ENCODE data around the gene P3H2.
A peak's percentile ranks its signal among the peaks of the same experiment; 100 is the strongest.

Gene P3H2

GRCh38 chr3:190044974-190045373 lies 75.7 kb downstream of the P3H2 start:
- DNase-seq = no peak

- no peak for DNase-seq
These were observed 76.6 kb downstream of the P3H2 start for GRCh38 chr3:190044142-190044541.

GRCh38 chr3:190043741-190044140 lies 77.0 kb downstream of the P3H2 start:
- DNase-seq = no peak

- DNase-seq = no peak
These were observed 78.1 kb downstream of the P3H2 start for GRCh38 chr3:190042558-190042957.

- DNase-seq = no peak
These were observed 79.2 kb downstream of the P3H2 start for GRCh38 chr3:190041333-190042041.

GRCh38 chr3:190040145-190040544 lies 80.6 kb downstream of the P3H2 start:
- DNase-seq = no peak

- DNase-seq = peak; percentile 84
These were observed 82.4 kb downstream of the P3H2 start for GRCh38 chr3:190038050-190038933.

- no peak for DNase-seq
These were observed 84.1 kb downstream of the P3H2 start for GRCh38 chr3:190036631-190037030.

GRCh38 chr3:190034446-190034845 lies 86.3 kb downstream of the P3H2 start:
- no peak for DNase-seq

- DNase-seq = no peak
These were observed 87.8 kb downstream of the P3H2 start for GRCh38 chr3:190032923-190033322.

GRCh38 chr3:190031887-190032752 lies 88.6 kb downstream of the P3H2 start:
- DNase-seq = no peak

GRCh38 chr3:190027116-190027515 lies 93.6 kb downstream of the P3H2 start:
- DNase-seq = no peak

GRCh38 chr3:190026154-190026553 lies 94.5 kb downstream of the P3H2 start:
- no peak for DNase-seq

GRCh38 chr3:190024912-190025311 lies 95.8 kb downstream of the P3H2 start:
- no peak for DNase-seq

GRCh38 chr3:190019844-190020243 lies 100.9 kb downstream of the P3H2 start:
- no peak for DNase-seq

GRCh38 chr3:190019006-190019405 lies 101.7 kb downstream of the P3H2 start:
- DNase-seq = no peak

GRCh38 chr3:190018460-190018859 lies 102.2 kb downstream of the P3H2 start:
- DNase-seq = no peak

- DNase-seq = peak; percentile 64
These were observed 103.0 kb downstream of the P3H2 start for GRCh38 chr3:190017521-190018288.

GRCh38 chr3:190016966-190017365 lies 103.7 kb downstream of the P3H2 start:
- no peak for DNase-seq

GRCh38 chr3:190014940-190015339 lies 105.8 kb downstream of the P3H2 start:
- DNase-seq = no peak

- DNase-seq = no peak
These were observed 106.5 kb downstream of the P3H2 start for GRCh38 chr3:190013943-190014924.

All from OCI-M1 (cell line).